Measurements from ENCODE around the gene MALSU1. TPM values are rescaled to one million over a fixed set of nuclear protein-coding genes. Genes with fewer than 3 reads are reported as not detected.

MALSU1 gene
- total and polyA plus RNA-seq, 2 donors: 33.1 to 42.3 TPM

DNA sequence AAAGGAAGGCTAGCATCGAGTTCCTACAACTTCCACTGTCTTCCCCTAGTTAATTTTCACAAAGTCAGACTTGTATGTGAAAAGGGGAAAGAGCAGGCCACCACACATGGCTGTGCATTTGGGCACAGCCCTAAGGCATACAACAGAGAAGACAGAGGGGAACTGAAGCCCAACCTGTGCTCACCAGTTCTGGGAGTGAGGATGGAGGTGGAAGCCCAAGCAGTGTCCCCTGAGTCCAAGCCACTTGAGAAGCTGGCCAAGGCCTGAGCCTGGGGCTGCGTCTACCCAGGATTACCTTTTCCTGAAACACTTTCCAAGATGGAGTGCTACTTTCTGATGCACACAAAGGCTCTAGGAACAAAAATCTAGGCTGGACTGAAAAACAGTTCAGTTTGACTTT lies 32.2 kb upstream of the MALSU1 start:
- no peak for DNase-seq (ENCODE audit: low read depth in 6 of 9, low spot score in 9 of 9)
- no peak overlapping the region for H3K4me3 ChIP-seq (ENCODE audit: low read length in 2 of 2)
- no peaks in the 10 kb centered on the region for H3K27me3 ChIP-seq (ENCODE audit: control insufficient read depth in 2 of 2, insufficient read depth in 1 of 2, low read length in 1 of 2)
- no peak overlapping the region for H3K27ac ChIP-seq (ENCODE audit: low read depth in 1 of 2, low read length in 1 of 2)
- WGBS: 97% methylated on average over 2 of the region's 2 CpGs
- no peaks in the 10 kb centered on the region for H3K36me3 ChIP-seq (ENCODE audit: control insufficient read depth in 2 of 2, insufficient read depth in 2 of 2, low read length in 1 of 2)
- no peaks in the 10 kb centered on the region for H3K4me1 ChIP-seq (ENCODE audit: control insufficient read depth in 2 of 2, insufficient read depth in 2 of 2, low read length in 2 of 2)
- H3K9me3 ChIP-seq (ENCODE audit: control insufficient read depth in 2 of 2, insufficient read depth in 1 of 2, low read length in 1 of 2): no peaks in the 10 kb centered on the region

DNA sequence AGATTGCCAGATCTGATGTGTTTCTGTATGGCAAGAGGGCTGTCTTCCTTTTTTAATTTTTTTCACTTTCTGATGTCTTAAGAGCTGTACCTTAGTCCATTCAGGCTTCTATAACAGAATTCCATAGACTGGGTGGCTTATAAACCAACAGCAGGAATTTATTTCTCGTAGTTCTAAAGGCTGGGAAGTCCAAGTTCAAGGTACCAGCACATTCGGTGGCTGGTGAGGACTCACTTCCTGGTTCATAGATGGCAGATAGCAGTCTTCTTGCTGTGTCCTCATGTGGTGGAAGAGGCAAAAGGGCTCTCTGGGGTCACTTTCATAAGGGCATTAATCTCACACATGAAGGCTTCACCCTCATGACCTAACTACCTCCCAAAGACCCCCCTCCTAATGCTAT lies 31.8 kb upstream of the MALSU1 start:
- H3K9me3 ChIP-seq (ENCODE audit: control insufficient read depth in 2 of 2, insufficient read depth in 1 of 2, low read length in 1 of 2): no peaks in the 10 kb centered on the region
- no peak for DNase-seq (ENCODE audit: low read depth in 6 of 9, low spot score in 9 of 9)
- no peaks in the 10 kb centered on the region for H3K27me3 ChIP-seq (ENCODE audit: control insufficient read depth in 2 of 2, insufficient read depth in 1 of 2, low read length in 1 of 2)
- 97% methylated on average over 2 of the region's 2 CpGs for WGBS
- no peak overlapping the region for H3K4me3 ChIP-seq (ENCODE audit: low read length in 2 of 2)
- H3K27ac ChIP-seq (ENCODE audit: low read depth in 1 of 2, low read length in 1 of 2): no peak overlapping the region
- no peaks in the 10 kb centered on the region for H3K36me3 ChIP-seq (ENCODE audit: control insufficient read depth in 2 of 2, insufficient read depth in 2 of 2, low read length in 1 of 2)
- no peaks in the 10 kb centered on the region for H3K4me1 ChIP-seq (ENCODE audit: control insufficient read depth in 2 of 2, insufficient read depth in 2 of 2, low read length in 2 of 2)

DNA sequence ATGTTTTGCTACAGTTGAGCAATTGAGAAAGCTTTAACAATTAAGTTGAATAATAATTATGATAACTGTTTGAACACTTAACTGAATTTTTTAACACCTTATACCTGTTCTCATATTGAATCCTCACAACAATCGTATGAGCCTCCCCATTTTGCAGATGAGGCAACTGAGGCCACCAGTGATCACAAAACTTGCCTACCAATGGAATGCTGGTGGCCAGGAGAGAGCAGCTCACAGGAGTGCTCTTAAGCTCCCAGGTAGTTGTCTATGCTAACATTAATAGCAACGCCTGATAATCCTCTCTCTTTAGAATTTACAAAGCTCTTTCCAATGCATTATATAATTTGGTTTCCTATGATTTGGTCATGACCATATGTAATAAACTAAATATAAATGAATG lies 31.0 kb upstream of the MALSU1 start:
- H3K4me1 ChIP-seq (ENCODE audit: control insufficient read depth in 2 of 2, insufficient read depth in 2 of 2, low read length in 2 of 2): peaks cover 0 to 4% of the 10 kb centered on the region in 2 donors
- no peak for DNase-seq (ENCODE audit: low read depth in 6 of 9, low spot score in 9 of 9)
- H3K9me3 ChIP-seq (ENCODE audit: control insufficient read depth in 2 of 2, insufficient read depth in 1 of 2, low read length in 1 of 2): no peaks in the 10 kb centered on the region
- no peak overlapping the region for H3K4me3 ChIP-seq (ENCODE audit: low read length in 2 of 2)
- over 99% methylated on average over 2 of the region's 2 CpGs for WGBS
- no peak overlapping the region for H3K27ac ChIP-seq (ENCODE audit: low read depth in 1 of 2, low read length in 1 of 2)
- no peaks in the 10 kb centered on the region for H3K36me3 ChIP-seq (ENCODE audit: control insufficient read depth in 2 of 2, insufficient read depth in 2 of 2, low read length in 1 of 2)
- H3K27me3 ChIP-seq (ENCODE audit: control insufficient read depth in 2 of 2, insufficient read depth in 1 of 2, low read length in 1 of 2): no peaks in the 10 kb centered on the region

DNA sequence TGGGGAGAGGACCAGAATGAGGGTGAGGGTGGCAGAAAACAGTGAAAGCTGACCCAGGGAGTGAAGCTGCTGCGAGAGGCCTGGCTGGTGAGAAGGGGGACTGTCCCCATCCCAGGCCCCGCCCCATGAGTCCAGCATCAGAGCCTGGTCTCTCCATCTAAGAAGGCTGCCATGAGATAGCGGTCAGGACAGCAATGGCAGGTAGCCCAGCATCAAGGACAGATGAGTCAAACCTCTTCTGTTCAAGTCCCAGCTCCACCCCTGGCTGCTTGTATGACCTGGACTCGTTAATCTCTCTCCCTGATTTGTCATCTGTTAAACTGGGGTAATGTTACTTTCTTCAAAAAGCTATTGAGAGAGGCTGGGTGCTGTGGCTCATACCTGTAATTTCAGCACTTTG lies 30.4 kb upstream of the MALSU1 start:
- H3K27me3 ChIP-seq (ENCODE audit: control insufficient read depth in 2 of 2, insufficient read depth in 1 of 2, low read length in 1 of 2): no peaks in the 10 kb centered on the region
- H3K27ac ChIP-seq (ENCODE audit: low read depth in 1 of 2, low read length in 1 of 2): no peak overlapping the region
- H3K36me3 ChIP-seq (ENCODE audit: control insufficient read depth in 2 of 2, insufficient read depth in 2 of 2, low read length in 1 of 2): no peaks in the 10 kb centered on the region
- H3K4me3 ChIP-seq (ENCODE audit: low read length in 2 of 2): no peak overlapping the region
- peaks cover 0 to 8% of the 10 kb centered on the region in 2 donors for H3K4me1 ChIP-seq (ENCODE audit: control insufficient read depth in 2 of 2, insufficient read depth in 2 of 2, low read length in 2 of 2)
- 97% methylated on average over 4 of the region's 4 CpGs for whole genome bisulfite sequencing
- DNase-seq (ENCODE audit: low read depth in 6 of 9, low spot score in 9 of 9): no peak
- no peaks in the 10 kb centered on the region for H3K9me3 ChIP-seq (ENCODE audit: control insufficient read depth in 2 of 2, insufficient read depth in 1 of 2, low read length in 1 of 2)

DNA sequence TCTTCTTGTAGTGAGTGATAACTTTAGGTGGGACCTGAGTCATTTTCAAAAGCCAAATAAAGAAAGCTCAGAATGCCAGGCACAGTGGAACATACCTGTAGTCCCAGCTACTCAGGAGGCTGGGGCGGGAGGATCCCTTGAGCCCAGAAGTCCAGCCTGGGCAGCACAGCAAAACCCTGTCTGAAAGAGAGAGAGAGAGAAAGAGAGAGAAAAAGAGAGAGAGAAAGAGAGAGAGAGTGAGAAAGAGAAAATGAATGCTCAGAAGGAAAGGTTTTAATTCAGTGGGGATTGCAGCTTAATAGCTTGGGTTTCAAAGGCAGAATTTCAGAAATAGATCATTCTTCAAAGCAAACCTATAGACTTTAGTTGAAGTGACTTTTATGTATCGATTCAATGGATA lies 26.9 kb upstream of the MALSU1 start:
- Histone ChIP-seq H3K4me3 (ENCODE audit: low read length in 2 of 2) (no peak overlapping the region), H3K27ac (ENCODE audit: low read depth in 1 of 2, low read length in 1 of 2) (no peak overlapping the region), H3K9me3 (ENCODE audit: control insufficient read depth in 2 of 2, insufficient read depth in 1 of 2, low read length in 1 of 2) (no peaks in the 10 kb centered on the region), H3K4me1 (ENCODE audit: control insufficient read depth in 2 of 2, insufficient read depth in 2 of 2, low read length in 2 of 2) (peaks cover 0 to 8% of the 10 kb centered on the region in 2 donors), H3K36me3 (ENCODE audit: control insufficient read depth in 2 of 2, insufficient read depth in 2 of 2, low read length in 1 of 2) (no peaks in the 10 kb centered on the region), H3K27me3 (ENCODE audit: control insufficient read depth in 2 of 2, insufficient read depth in 1 of 2, low read length in 1 of 2) (no peaks in the 10 kb centered on the region)
- WGBS: 97% methylated on average over 2 of the region's 2 CpGs
- no peak for DNase-seq (ENCODE audit: low read depth in 6 of 9, low spot score in 9 of 9)

DNA sequence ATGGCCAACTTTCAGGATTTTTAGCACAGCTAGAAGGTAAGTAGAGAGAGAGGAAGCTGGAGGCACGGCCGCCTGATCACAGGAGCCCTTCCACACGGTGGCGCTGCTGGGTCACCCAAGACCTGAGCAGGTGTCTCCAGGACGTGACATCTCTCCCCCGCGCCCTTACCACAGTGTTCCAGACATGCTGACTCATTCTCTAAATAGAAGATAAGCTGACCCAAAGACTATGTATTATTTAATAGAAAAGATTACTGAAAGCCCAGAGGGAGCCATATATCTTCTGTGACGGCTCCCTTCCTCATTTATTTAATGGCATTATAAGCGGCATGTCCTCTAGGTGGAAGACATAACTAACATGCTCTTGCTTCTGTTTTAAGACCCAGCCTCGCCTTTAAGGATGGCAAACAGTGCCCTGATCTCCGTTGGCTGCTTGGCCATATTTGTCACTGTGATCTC lies 26.0 kb upstream of the MALSU1 start:
- Histone ChIP-seq H3K4me1 (ENCODE audit: control insufficient read depth in 2 of 2, insufficient read depth in 2 of 2, low read length in 2 of 2) (peaks cover 0 to 8% of the 10 kb centered on the region in 2 donors), H3K9me3 (ENCODE audit: control insufficient read depth in 2 of 2, insufficient read depth in 1 of 2, low read length in 1 of 2) (no peaks in the 10 kb centered on the region), H3K4me3 (ENCODE audit: low read length in 2 of 2) (peak overlapping the region in 1 of 2 donors; percentile 14), H3K27ac (ENCODE audit: low read depth in 1 of 2, low read length in 1 of 2) (peak overlapping the region in 1 of 2 donors; percentile 38), H3K36me3 (ENCODE audit: control insufficient read depth in 2 of 2, insufficient read depth in 2 of 2, low read length in 1 of 2) (no peaks in the 10 kb centered on the region), H3K27me3 (ENCODE audit: control insufficient read depth in 2 of 2, insufficient read depth in 1 of 2, low read length in 1 of 2) (no peaks in the 10 kb centered on the region)
- DNase-seq (ENCODE audit: low read depth in 6 of 9, low spot score in 9 of 9): peak; percentile 74 to 96 (median 88)
- 7% methylated on average over 11 of the region's 11 CpGs for WGBS

DNA sequence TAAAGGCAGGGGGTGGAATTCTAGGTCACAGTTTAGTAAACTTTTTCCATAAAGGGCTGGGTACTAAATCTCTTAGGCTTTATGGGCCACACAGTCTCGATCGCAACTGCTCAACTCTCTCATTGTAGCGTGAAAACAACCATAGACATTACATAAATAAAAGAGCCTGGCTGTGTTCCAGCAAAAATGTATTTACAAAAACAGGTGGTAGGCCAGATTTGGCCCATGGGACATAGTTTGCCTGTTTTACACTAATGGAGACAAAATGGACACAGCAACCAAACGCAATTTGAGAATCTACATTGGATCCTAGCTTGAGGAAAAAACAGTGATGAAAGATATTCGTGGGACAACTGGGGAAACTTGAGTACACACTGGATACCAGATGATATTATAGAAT lies 23.2 kb upstream of the MALSU1 start:
- DNase-seq (ENCODE audit: low read depth in 6 of 9, low spot score in 9 of 9): no peak
- 97% methylated on average over 5 of the region's 5 CpGs for WGBS

DNA sequence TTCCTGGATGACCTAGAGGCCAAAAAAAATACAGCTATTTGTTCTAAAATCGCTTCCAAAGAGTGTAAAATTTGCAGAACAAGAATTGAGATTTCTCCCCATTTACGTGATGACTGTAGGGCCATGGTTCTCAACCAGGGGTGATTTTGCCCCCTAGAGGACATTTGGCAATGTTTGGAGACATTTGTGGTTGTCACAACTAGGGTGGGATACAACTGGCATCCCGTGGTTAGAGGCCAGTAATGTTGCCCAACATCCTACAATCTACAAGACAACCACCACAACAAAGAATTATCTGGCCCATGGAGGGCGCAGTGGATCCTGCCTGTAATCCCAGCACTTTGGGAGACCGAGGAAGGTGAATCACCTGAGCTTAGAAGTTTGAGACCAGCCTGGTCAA lies 22.8 kb upstream of the MALSU1 start:
- Histone ChIP-seq H3K27ac (ENCODE audit: low read depth in 1 of 2, low read length in 1 of 2) (no peak overlapping the region), H3K9me3 (ENCODE audit: control insufficient read depth in 2 of 2, insufficient read depth in 1 of 2, low read length in 1 of 2) (no peaks in the 10 kb centered on the region), H3K36me3 (ENCODE audit: control insufficient read depth in 2 of 2, insufficient read depth in 2 of 2, low read length in 1 of 2) (no peaks in the 10 kb centered on the region), H3K4me1 (ENCODE audit: control insufficient read depth in 2 of 2, insufficient read depth in 2 of 2, low read length in 2 of 2) (peaks cover 0 to 8% of the 10 kb centered on the region in 2 donors), H3K4me3 (ENCODE audit: low read length in 2 of 2) (no peak overlapping the region), H3K27me3 (ENCODE audit: control insufficient read depth in 2 of 2, insufficient read depth in 1 of 2, low read length in 1 of 2) (no peaks in the 10 kb centered on the region)
- peak in 1 of 9 donors; percentile 30 for DNase-seq (ENCODE audit: low read depth in 6 of 9, low spot score in 9 of 9)
- WGBS: 72% methylated on average over 5 of the region's 5 CpGs

More for the DNA sequence above, 23.2 kb upstream of the MALSU1 start:
- Histone ChIP-seq H3K9me3 (ENCODE audit: control insufficient read depth in 2 of 2, insufficient read depth in 1 of 2, low read length in 1 of 2) (no peaks in the 10 kb centered on the region), H3K27me3 (ENCODE audit: control insufficient read depth in 2 of 2, insufficient read depth in 1 of 2, low read length in 1 of 2) (no peaks in the 10 kb centered on the region), H3K4me1 (ENCODE audit: control insufficient read depth in 2 of 2, insufficient read depth in 2 of 2, low read length in 2 of 2) (peaks cover 0 to 8% of the 10 kb centered on the region in 2 donors), H3K27ac (ENCODE audit: low read depth in 1 of 2, low read length in 1 of 2) (no peak overlapping the region), H3K4me3 (ENCODE audit: low read length in 2 of 2) (no peak overlapping the region), H3K36me3 (ENCODE audit: control insufficient read depth in 2 of 2, insufficient read depth in 2 of 2, low read length in 1 of 2) (no peaks in the 10 kb centered on the region)

DNA sequence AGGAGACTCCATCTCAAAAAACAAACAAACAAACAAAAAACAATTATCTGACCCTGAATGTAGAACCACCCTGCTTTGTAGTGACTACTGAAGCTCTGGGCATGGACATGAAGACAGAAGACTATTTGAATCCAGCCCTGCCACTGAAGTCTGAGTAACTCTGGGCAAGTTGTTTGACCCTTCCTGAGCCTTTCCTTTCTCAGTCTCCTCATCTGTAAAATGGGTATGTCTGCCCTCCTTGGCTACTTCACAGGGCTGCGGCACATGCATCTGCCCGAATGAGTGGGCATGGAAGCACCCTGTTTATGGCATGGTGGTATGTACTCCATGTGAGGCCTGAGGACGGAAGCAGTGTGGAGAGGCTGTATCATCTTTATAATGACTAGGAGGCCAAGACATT lies 22.2 kb upstream of the MALSU1 start:
- no peaks in the 10 kb centered on the region for H3K36me3 ChIP-seq (ENCODE audit: control insufficient read depth in 2 of 2, insufficient read depth in 2 of 2, low read length in 1 of 2)
- no peaks in the 10 kb centered on the region for H3K9me3 ChIP-seq (ENCODE audit: control insufficient read depth in 2 of 2, insufficient read depth in 1 of 2, low read length in 1 of 2)
- H3K27ac ChIP-seq (ENCODE audit: low read depth in 1 of 2, low read length in 1 of 2): no peak overlapping the region
- H3K4me3 ChIP-seq (ENCODE audit: low read length in 2 of 2): no peak overlapping the region
- no peak for DNase-seq (ENCODE audit: low read depth in 6 of 9, low spot score in 9 of 9)
- peaks cover 0 to 8% of the 10 kb centered on the region in 2 donors for H3K4me1 ChIP-seq (ENCODE audit: control insufficient read depth in 2 of 2, insufficient read depth in 2 of 2, low read length in 2 of 2)
- WGBS: 95% methylated on average over 3 of the region's 3 CpGs
- no peaks in the 10 kb centered on the region for H3K27me3 ChIP-seq (ENCODE audit: control insufficient read depth in 2 of 2, insufficient read depth in 1 of 2, low read length in 1 of 2)
